Activated T-helper 17 cell treated with anti-CD3 and anti-CD28 coated beads, Interleukin-2, amount 50 U/mL, for 72 hours (primary cell): Measurements from ENCODE around the gene SLC13A5. TPM values are rescaled to one million over a fixed set of nuclear protein-coding genes. Genes with fewer than 3 reads are reported as not detected.
A peak's percentile ranks its signal among the peaks of the same experiment; 100 is the strongest.
"Not testable (repeated sequence)": the region's sequence is repeated elsewhere in the genome, so short reads cannot be mapped to it uniquely, and the experiment has no call there.

Source experiments
- ATAC-seq: fragments of 150-1000 bp; cut with Tn5 transposase; replicated peaks from 2 replicates; pipeline ENCODE4 v1.10.0; 2021; ENCODE audit warnings: mild to moderate bottlenecking, moderate library complexity
- H3K27ac Mint-ChIP-seq: one replicate; pipeline ENCODE4 v1.8.0; 2022; ENCODE audit warnings: mixed read lengths
- H3K27me3 Mint-ChIP-seq: one replicate; pipeline ENCODE4 v1.8.0; 2022; ENCODE audit warnings: mixed read lengths
- H3K36me3 Mint-ChIP-seq: one replicate; pipeline ENCODE4 v1.8.0; 2022; ENCODE audit warnings: low read depth, mild to moderate bottlenecking, mixed read lengths
- H3K4me1 Mint-ChIP-seq: one replicate; pipeline ENCODE4 v1.8.0; 2022; ENCODE audit warnings: mixed read lengths
- H3K4me3 Mint-ChIP-seq: one replicate; pipeline ENCODE4 v1.8.0; 2022; ENCODE audit warnings: mild to moderate bottlenecking, mixed read lengths
- H3K9me3 Mint-ChIP-seq: one replicate; pipeline ENCODE4 v1.8.0; 2022; ENCODE audit warnings: mixed read lengths
- total RNA-seq, 2 donors: library from RNA; stranded (reverse); gene quantifications; one replicate each; pipeline ENCODE4 v1.2.3, GENCODE V29; 2022

The SLC13A5 gene
- total RNA-seq, 2 donors from 2014 or later = not detected

DNA sequence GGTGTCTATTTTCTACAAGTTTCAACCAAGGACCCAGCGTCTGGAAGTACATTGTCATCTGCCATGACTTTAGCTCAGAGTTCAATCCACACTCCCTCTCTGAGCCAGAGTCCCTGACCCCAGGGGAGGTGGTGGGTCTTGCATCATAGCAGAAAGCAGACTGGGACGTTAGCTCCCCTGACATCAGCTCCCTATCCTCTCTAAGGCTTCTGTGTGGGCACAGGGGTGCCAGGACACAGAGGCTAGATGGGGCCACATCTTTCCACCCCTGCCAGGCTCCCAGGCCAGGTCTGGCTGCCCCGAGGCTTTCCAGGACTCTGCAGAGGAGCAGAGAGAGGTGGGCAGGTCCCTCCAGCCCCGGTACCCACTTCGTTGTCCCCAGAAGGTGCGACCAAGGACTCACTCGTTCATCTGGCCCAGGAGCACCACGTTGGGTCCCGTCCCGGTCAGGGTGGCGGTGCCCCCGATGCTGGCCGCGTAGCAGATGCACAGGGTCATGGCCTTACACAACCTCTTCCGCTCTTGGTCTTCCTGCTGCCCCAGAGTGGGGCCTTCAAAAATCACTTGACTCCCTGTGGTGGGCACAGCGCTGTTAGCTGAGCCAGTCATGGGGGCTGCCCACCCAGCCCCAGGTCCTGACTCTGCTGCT is 10.5 kb downstream of the SLC13A5 start:
- Mint-ChIP-seq H3K4me1 (no peaks in the 10 kb centered on the region), H3K4me3 (no peak overlapping the region), H3K27me3 (peaks cover 18% of the 10 kb centered on the region), H3K36me3 (no peaks in the 10 kb centered on the region), H3K27ac (no peak overlapping the region), H3K9me3 (no peaks in the 10 kb centered on the region)
- ATAC-seq = no peak

DNA sequence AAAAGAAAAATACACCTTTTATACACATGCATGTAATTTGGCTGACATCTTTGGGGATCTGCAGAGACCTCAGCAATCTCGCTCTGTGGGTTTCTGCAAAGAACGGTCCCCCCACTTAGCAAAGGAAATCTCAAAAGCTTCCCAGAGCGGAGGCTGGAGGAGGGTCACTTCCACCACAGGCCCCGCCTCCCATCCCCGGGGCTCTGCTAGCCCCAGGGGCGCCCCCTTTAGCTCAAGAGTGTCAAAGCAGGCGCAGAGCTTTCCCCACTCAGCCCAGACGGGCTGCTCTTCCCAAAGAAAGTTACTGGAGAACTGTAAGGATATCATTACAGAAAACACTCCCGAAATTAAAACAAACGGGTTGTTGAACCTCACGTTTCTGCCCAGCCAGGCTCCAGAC is 11.4 kb downstream of the SLC13A5 start:
- H3K9me3 Mint-ChIP-seq = no peaks in the 10 kb centered on the region
- H3K27ac Mint-ChIP-seq = no peak overlapping the region
- no peaks in the 10 kb centered on the region for H3K36me3 Mint-ChIP-seq
- peak; percentile 69 for ATAC-seq
- no peaks in the 10 kb centered on the region for H3K4me1 Mint-ChIP-seq
- peaks cover 10% of the 10 kb centered on the region for H3K27me3 Mint-ChIP-seq
- no peak overlapping the region for H3K4me3 Mint-ChIP-seq

DNA sequence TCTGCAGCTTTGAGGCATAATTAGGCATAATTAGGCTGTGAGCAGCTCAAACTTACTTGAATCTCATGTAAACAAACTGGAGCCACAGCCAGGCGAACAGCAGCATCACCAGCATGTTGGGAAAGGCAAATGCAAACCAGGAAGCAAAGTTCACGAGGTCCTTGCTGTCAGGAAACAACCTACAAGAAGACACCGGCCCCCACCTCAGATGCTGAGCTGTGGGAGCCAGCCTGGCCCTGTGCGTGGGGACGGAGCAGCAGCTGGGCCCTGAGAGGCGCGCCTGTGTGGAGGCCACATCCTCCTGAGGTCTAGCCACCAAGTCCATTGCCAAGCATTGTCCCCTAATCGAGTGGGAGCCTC is 12.2 kb downstream of the SLC13A5 start:
- H3K9me3 Mint-ChIP-seq = no peaks in the 10 kb centered on the region
- H3K36me3 Mint-ChIP-seq = no peaks in the 10 kb centered on the region
- no peaks in the 10 kb centered on the region for H3K4me1 Mint-ChIP-seq
- no peak overlapping the region for H3K4me3 Mint-ChIP-seq
- H3K27ac Mint-ChIP-seq = no peak overlapping the region
- H3K27me3 Mint-ChIP-seq = peaks cover 8% of the 10 kb centered on the region
- no peak for ATAC-seq

DNA sequence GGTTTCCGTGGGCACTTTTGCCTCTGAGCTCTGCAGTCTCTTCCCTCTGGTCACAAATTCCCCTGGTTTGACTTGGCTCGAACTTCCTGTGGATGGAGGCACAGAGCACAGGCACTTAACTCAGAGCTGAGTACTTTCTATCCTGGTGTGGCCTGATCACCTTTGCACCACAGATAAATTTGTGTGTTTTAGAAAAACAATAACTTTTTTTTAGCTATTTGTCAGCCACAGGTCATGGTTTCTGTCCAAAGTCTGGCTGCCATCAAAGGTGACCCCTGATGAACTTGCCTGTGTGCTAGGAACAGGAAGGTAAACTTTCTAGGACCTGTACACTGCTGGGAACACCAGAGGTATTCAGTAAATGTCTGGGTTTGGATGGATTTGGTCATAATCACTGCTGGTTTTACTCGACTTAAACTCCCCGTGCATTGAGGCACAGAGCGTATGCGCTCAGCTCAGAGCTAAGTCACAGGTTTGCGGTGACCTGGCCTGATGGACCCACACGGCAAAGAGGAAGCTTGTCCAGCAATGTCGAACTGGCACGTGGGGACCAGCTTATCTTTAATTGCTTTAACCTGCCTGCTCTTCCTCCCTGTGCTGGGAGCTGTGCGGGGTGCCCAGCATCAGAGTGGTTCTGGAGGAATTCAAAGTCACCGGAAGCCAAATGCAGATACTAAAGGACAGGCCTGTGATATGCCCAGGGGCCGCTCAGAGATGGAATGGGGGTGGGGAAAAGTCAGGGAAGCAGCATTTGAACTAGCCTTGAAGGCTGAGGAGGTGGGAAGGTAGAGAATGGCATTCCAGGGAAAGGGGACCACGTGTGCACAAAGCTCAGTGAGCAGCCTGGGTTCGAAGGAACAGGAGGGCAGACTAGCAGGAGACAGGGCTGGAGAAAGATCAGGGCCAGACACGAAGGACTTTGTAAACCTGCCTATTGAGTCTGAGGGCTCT is 12.9 kb downstream of the SLC13A5 start:
- H3K9me3 Mint-ChIP-seq = no peaks in the 10 kb centered on the region
- H3K27ac Mint-ChIP-seq = no peak overlapping the region
- no peak for ATAC-seq
- H3K27me3 Mint-ChIP-seq = peaks cover 8% of the 10 kb centered on the region
- no peaks in the 10 kb centered on the region for H3K36me3 Mint-ChIP-seq
- H3K4me3 Mint-ChIP-seq = no peak overlapping the region
- H3K4me1 Mint-ChIP-seq = no peaks in the 10 kb centered on the region

DNA sequence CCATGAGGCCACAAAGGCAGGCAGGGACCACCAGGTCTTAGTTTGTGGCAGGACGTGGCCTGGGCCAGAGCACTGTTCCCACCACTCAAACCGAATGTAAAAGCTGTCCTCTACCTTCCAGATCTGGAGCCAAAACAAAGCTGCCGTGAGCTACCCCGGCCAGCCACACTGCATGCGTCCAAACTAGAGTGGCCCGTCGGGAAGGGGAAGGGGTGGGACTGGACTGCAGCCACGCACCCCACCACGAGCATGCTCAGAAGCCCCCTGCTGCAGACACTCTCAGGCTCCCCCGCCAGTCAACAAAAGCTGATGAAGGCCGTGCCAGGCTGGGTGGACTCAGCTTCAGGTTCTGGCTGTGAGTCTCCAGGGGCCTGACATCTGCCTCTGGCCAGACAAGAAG is 15.2 kb downstream of the SLC13A5 start:
- no peaks in the 10 kb centered on the region for H3K36me3 Mint-ChIP-seq
- no peaks in the 10 kb centered on the region for H3K9me3 Mint-ChIP-seq
- H3K27me3 Mint-ChIP-seq = peaks cover 13% of the 10 kb centered on the region
- no peak for ATAC-seq
- no peaks in the 10 kb centered on the region for H3K4me1 Mint-ChIP-seq
- H3K27ac Mint-ChIP-seq = no peak overlapping the region
- H3K4me3 Mint-ChIP-seq = no peak overlapping the region

DNA sequence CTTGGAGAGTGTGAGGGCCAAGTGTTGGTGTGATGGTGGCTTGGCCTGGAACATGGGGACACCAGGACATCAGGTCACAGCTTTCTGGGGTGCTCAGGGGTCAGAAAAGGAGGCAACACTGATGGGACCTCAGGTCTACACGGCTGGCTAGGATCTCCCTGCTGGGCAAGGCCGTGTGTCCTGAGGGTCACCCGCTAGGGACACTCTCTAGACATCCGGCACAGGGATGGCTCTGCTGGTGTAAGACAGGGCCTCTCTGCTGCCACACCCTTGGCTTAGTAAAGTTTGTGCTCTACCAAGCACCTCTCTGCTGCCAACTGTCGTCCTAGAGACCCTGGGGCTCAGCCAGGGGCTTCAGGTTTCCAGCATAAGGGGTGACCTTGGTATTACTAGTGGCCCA is 16.3 kb downstream of the SLC13A5 start:
- H3K27me3 Mint-ChIP-seq = peaks cover 22% of the 10 kb centered on the region
- no peaks in the 10 kb centered on the region for H3K36me3 Mint-ChIP-seq
- H3K9me3 Mint-ChIP-seq = no peaks in the 10 kb centered on the region
- H3K4me3 Mint-ChIP-seq = no peak overlapping the region
- no peaks in the 10 kb centered on the region for H3K4me1 Mint-ChIP-seq
- no peak overlapping the region for H3K27ac Mint-ChIP-seq
- no peak for ATAC-seq

DNA sequence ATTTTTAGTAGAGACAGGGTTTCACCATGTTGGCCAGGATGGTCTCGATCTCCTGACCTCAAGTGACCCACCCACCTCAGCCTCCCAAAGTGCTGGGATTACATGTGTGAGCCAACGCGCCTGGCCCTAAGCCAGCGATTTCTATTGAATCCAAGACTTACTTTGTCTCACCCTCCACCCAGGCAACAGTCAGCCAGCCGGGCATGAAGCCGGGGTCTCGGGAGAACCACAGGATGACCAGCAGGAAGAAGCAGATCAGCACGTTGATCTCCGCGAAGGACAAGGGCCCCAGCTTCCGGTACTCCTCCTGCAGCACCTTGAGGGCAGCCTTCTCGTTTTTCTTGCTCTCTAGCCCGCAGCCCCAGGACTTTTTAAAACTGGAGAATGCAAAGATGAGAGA is 17.6 kb downstream of the SLC13A5 start:
- peaks cover 32% of the 10 kb centered on the region for H3K27me3 Mint-ChIP-seq
- no peaks in the 10 kb centered on the region for H3K9me3 Mint-ChIP-seq
- no peaks in the 10 kb centered on the region for H3K4me1 Mint-ChIP-seq
- H3K36me3 Mint-ChIP-seq = no peaks in the 10 kb centered on the region
- no peak for ATAC-seq
- H3K4me3 Mint-ChIP-seq = no peak overlapping the region
- H3K27ac Mint-ChIP-seq = no peak overlapping the region

DNA sequence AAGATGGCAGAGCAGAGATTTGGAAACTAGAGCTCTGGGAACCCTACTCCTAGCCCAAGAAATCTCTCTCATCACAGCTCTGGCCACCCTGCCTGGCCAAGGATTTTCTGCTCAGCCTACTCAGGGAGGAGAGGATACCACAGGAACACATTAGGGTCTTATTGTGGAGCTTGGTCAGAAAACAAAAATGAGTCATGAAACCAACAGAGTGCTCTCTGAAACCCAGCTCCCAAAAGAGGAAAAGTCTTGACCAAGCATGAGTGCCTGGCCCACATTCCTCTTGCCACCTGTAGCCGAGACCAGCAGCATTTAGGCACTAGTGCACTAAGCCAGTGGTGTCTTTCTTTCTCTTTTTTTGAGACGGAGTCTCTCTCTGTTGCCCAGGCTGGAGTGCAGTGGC is 18.1 kb downstream of the SLC13A5 start:
- no peak for ATAC-seq
- Mint-ChIP-seq H3K36me3 (no peaks in the 10 kb centered on the region), H3K27me3 (peaks cover 35% of the 10 kb centered on the region), H3K9me3 (no peaks in the 10 kb centered on the region), H3K4me3 (no peak overlapping the region), H3K27ac (no peak overlapping the region), H3K4me1 (no peaks in the 10 kb centered on the region)

DNA sequence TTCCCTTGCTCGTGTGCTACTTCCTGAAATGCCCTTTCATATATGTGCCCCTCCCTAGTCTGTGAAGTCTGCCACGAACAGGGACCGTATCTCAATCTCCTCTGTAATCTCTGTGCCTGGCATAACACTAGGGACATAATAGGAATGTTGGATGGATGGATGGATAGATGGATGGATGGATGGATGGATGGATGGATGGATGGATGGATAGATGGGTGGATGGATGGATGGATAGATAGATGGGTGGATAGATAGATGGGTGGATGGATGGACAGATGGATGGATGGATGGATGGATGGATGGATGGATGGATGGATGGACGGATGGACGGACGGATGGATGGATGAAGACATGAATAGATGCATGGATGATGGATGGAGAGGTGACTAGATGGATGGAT is 21.2 kb downstream of the SLC13A5 start:
- not testable (repeated sequence) for H3K27ac Mint-ChIP-seq, H3K4me1 Mint-ChIP-seq, H3K4me3 Mint-ChIP-seq, H3K9me3 Mint-ChIP-seq, H3K36me3 Mint-ChIP-seq, ATAC-seq
- peaks cover 40% of the 10 kb centered on the region for H3K27me3 Mint-ChIP-seq

DNA sequence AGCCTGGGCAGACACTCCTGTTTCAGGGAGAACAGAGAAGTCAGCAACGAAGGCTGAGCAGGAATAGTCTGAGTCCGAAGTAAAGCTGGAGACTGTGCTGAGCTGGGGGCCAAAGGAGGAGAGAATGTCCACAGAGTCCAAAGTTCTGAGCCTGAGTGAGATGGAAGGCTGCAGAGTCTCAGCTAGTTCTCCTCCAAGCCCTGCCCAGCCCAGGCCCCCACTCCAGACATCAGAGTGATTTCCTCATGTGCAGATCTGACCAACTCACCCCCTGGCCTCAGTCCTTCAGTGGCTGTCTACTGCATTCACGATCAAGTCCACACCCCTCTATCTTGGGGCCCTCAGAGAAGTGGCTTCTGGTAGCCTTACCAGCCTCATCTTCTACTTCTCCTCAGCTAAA is 21.6 kb downstream of the SLC13A5 start:
- Mint-ChIP-seq H3K9me3 (no peaks in the 10 kb centered on the region), H3K36me3 (no peaks in the 10 kb centered on the region), H3K27me3 (peaks cover 40% of the 10 kb centered on the region), H3K4me3 (no peak overlapping the region), H3K4me1 (no peaks in the 10 kb centered on the region), H3K27ac (no peak overlapping the region)
- no peak for ATAC-seq

DNA sequence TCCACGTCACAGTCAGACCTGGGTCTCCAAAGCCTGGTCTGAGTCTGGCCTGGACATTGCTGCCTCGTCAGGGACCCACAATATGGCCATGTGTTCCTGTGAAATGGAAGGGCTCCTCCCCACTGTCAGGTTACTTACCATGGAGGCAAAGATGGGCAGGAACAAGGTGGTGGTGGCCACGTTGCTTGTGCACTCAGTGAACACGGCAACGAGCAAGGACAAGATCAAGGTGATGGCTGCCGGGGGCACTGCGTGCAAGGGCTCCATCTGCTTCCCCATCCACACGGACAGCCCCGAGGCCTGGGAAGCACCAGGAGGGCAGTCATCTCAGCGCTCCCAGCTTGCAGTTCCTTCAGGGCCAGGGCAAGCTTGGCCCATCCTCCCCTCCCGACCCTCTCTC is 22.5 kb downstream of the SLC13A5 start:
- Mint-ChIP-seq H3K27me3 (peaks cover 42% of the 10 kb centered on the region), H3K27ac (no peak overlapping the region), H3K4me3 (no peak overlapping the region), H3K9me3 (no peaks in the 10 kb centered on the region), H3K36me3 (no peaks in the 10 kb centered on the region), H3K4me1 (no peaks in the 10 kb centered on the region)
- ATAC-seq = no peak

DNA sequence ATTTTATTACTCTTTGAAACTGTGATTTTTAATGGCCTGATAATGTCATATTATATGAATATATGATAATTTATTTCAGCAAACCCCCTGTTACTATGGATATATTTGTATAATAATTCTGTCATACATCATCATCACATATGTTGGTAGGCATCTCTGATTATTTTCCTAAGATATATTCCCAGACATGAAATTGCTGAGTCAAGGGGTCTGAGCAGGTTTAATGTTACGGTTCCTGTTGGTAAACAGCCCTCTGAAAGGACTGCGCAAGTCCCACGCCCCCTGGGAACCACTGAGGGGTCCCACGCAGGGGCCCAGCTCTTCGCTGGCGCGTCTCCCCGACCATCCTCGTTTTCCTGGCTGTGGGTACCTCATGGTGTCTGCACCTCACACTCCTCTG is 24.2 kb downstream of the SLC13A5 start:
- Mint-ChIP-seq H3K36me3 (no peaks in the 10 kb centered on the region), H3K27me3 (peaks cover 36% of the 10 kb centered on the region), H3K27ac (no peak overlapping the region), H3K9me3 (no peaks in the 10 kb centered on the region), H3K4me3 (no peak overlapping the region), H3K4me1 (no peaks in the 10 kb centered on the region)
- ATAC-seq = no peak

DNA sequence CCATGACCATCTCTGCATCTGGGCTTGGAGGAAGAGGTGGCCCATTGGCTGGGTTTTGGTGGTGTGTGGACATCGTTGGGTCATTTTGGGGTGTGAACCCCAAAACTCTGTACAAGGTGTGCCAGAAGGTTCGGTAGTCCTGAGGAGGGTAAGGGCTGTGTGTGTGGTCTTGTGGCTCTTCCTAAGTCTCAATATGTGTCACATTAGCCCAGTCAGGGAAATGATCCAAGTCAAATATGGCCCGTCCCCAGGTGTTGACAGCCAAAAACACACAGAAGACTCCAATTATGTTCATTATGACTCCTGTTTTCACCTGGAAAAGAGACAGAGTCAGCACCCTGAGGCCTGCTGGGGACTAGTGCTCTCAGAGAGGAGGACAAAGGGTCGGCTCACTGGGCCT is 27.1 kb downstream of the SLC13A5 start:
- Mint-ChIP-seq H3K27me3 (peaks cover 25% of the 10 kb centered on the region), H3K4me1 (no peaks in the 10 kb centered on the region), H3K4me3 (no peak overlapping the region), H3K36me3 (no peaks in the 10 kb centered on the region), H3K9me3 (no peaks in the 10 kb centered on the region), H3K27ac (no peak overlapping the region)
- ATAC-seq = no peak

DNA sequence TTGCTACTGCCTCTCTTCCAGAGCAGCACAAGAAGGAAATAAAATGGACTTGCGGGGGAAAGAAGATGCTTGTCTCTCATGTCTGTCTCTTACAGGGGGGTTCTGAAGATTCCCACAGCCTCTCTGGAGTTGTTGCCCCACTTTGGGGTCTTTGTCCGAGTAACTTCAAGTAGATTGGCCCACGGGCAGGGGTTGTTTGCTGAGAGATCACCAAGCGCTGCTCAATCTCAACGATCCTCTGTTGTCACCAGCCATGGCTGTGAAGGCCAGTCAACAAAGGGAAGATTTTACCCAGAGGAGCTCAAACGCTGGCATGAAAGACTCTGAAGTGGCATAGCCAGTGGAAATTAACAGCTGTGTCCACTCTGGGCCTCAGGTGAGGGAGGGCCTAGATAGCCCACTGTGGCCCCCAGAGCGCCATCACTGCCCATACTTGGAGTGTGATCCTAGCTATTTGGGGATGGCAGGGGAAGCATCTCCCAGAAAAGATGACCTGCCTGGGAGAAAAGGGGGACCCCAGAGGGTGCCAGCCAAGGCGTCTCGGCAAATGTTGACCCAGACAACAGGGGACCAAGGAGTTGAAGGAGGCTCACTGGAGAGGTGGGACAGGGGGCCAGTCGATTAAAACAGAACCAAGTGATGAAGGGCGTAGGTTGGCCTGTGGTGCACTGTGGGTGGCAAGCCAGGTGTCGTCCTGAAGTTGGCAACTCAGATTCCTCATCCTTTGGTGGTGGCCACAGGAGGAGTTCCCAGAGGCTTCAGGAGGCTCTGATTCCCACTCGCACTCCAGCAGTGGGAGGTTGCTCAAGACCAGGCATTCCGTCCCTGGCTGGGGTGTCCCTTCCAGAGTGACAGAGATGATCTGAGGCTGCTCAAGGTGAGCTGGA is 28.0 kb downstream of the SLC13A5 start:
- Mint-ChIP-seq H3K27ac (no peak overlapping the region), H3K27me3 (peaks cover 23% of the 10 kb centered on the region), H3K4me1 (no peaks in the 10 kb centered on the region), H3K9me3 (no peaks in the 10 kb centered on the region), H3K36me3 (no peaks in the 10 kb centered on the region), H3K4me3 (no peak overlapping the region)
- ATAC-seq = no peak

DNA sequence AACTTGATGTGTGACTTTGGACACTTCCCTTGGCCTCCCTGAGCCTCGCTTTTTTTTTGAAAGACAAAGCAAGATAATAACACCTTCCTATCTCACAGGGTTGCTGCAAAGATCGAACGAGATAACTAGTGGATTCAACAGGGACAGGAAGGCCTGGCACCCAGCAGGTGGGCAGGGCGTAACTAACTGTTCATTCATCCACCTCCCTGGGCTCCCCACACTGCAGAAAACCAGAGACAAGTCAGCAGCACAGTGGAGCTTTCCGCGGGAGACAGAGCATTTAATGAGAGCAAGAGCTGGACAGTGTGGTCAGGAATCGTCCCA is 28.7 kb downstream of the SLC13A5 start:
- H3K4me1 Mint-ChIP-seq = no peaks in the 10 kb centered on the region
- no peak overlapping the region for H3K27ac Mint-ChIP-seq
- H3K36me3 Mint-ChIP-seq = no peaks in the 10 kb centered on the region
- H3K4me3 Mint-ChIP-seq = no peak overlapping the region
- H3K9me3 Mint-ChIP-seq = no peaks in the 10 kb centered on the region
- ATAC-seq = no peak
- H3K27me3 Mint-ChIP-seq = peaks cover 19% of the 10 kb centered on the region
